Kidney (tissue), 14 donors: ENCODE measurements around the gene TDRD6. TPM values are rescaled to one million over a fixed set of nuclear protein-coding genes. Genes with fewer than 3 reads are reported as not detected.
"Not testable (repeated sequence)": the region's sequence is repeated elsewhere in the genome, so short reads cannot be mapped to it uniquely, and the experiment has no call there.

Source experiments
- DNase-seq, 5 donors: peaks; one replicate each; pipeline ENCODE4 v3.0.0-alpha.2; 2013 to 2020
- FAIRE-seq: peaks from 2 replicates; lab custom pipeline; 2012; peaks lifted over from hg19 to GRCh38; lab: Jason Lieb, UNC
- H3K27ac ChIP-seq, 2 donors: one replicate each; pipeline ENCODE4 v1.7.0; 2013; ENCODE audit warnings: low read depth in 2 of 2, low read length in 2 of 2, inconsistent platforms in 1 of 2
- H3K27me3 ChIP-seq: one replicate; pipeline ENCODE4 v1.7.1; 2013; ENCODE audit warnings: low read length, inconsistent platforms; ENCODE audit not compliant: control insufficient read depth, insufficient read depth
- H3K36me3 ChIP-seq, 3 donors: one replicate each; pipeline versions ENCODE4 v1.7.0 to v1.7.1; 2013; ENCODE audit warnings: low read length in 3 of 3, control low read depth in 1 of 3, inconsistent platforms in 1 of 3; ENCODE audit not compliant: insufficient read depth in 3 of 3, control insufficient read depth in 2 of 3
- H3K4me1 ChIP-seq, 3 donors: one replicate each; pipeline versions ENCODE4 v1.7.0 to v1.7.1; 2013; ENCODE audit warnings: low read length in 3 of 3, inconsistent platforms in 1 of 3, low read depth in 1 of 3; ENCODE audit not compliant: control insufficient read depth in 2 of 3, insufficient read depth in 2 of 3
- H3K4me3 ChIP-seq, 3 donors: one replicate each; pipeline versions ENCODE4 v1.7.0 to v1.8.1; 2013; ENCODE audit warnings: low read length in 3 of 3, control low read depth in 1 of 3, inconsistent platforms in 1 of 3
- H3K9ac ChIP-seq, 3 donors: one replicate each; pipeline versions ENCODE4 v1.7.0 to v1.7.1; 2013; ENCODE audit warnings: low read length in 3 of 3, control low read depth in 1 of 3, inconsistent platforms in 1 of 3
- H3K9me3 ChIP-seq, 3 donors: one replicate each; pipeline versions ENCODE4 v1.7.0 to v1.7.1; 2013; ENCODE audit warnings: low read length in 3 of 3, control low read depth in 1 of 3, inconsistent platforms in 1 of 3; ENCODE audit not compliant: control insufficient read depth in 2 of 3, insufficient read depth in 1 of 3
- intact Hi-C: fragments of 100-400 bp; cut with DNase I; formaldehyde crosslinking; loops from one replicate; pipeline ENCODE4 v1.11.1; 2022
- polyA plus RNA-seq: library from polyadenylated mRNA; stranded (reverse); fragments of 350-450 nt; fragmentation: Illumina TruSeq; extraction: RNeasy Lipid Tissue Mini Kit (QIAGEN cat#74804); gene quantifications from one replicate; pipeline ENCODE4 v1.2.3, GENCODE V29; 2014; ENCODE audit warnings: low read depth, low replicate concordance; ENCODE audit not compliant: insufficient read depth
- total RNA-seq: library from RNA; stranded (reverse); fragmentation: NEBNext Ultra II Directional; extraction: Animal tissue kit (Norgen Biotek cat#: 25700); gene quantifications from one replicate; pipeline ENCODE4 v1.2.1, GENCODE V29; 2021
- TF ChIP-seq, protein P1 (sequence below): IDR thresholded peaks from 3 replicates; pipeline ENCODE4 v1.5.1; 2012; ENCODE audit warnings: mild to moderate bottlenecking, moderate library complexity, borderline replicate concordance; ENCODE audit not compliant: insufficient read depth; ENCODE audit errors: extremely low read depth
- donor health status: control.
- donor health status: control.
- donor health status: control.
- donor health status: control.
- donor health status: control.
- donor health status: DM: yes; HTN: yes; CAD: no.
- donor health status: Normal renal cell carcinoma (clear cell type).

TDRD6 gene
- total and polyA plus RNA-seq, 2 donors from 2014 or later, result 0.47 to 0.84 TPM

DNA sequence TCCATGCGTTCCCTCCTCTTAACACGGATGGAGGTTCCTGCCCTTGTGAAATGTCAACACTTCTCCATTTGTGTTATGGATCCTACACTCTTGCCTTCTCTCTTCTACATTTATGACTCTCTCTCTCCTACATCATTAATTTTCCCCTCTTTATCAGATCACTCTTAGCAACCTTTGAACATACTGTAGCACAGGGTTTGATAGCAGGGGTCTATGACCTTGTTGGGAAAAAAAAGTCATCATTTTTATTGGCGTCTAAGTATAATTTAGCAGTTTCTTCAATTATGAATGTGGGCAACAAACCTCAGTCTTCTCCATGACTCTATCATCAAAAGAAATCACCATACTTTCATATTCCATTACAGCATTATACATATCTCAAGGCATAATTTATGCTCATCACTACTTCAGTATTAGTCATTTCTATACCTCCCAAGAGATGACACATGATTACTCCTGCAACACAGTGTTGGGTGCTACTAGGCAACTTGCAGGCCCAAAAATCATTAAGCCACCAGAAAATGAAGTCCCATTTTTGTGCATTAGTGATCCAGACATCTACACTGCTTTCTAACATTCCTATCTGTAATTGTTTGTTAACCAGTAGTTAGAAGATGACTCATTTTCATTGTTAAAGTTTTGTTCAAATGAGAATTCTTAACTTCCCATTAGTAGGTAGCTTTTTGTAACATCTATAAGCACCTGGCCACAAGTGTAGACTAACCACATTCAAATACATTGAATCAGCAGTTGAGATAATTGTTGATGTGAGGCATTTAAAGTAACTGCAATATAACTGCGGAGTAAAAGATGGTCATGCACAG lies 44.5 kb upstream of the TDRD6 start:
- no peaks in the 10 kb centered on the region for H3K4me1 ChIP-seq
- H3K9me3 ChIP-seq, result peaks cover 0 to 8% (median 0%) of the 10 kb centered on the region in 3 donors
- H3K9ac ChIP-seq, result no peak overlapping the region
- DNase-seq, result no peak
- no peaks in the 10 kb centered on the region for H3K36me3 ChIP-seq
- TF ChIP-seq, protein P1, sequence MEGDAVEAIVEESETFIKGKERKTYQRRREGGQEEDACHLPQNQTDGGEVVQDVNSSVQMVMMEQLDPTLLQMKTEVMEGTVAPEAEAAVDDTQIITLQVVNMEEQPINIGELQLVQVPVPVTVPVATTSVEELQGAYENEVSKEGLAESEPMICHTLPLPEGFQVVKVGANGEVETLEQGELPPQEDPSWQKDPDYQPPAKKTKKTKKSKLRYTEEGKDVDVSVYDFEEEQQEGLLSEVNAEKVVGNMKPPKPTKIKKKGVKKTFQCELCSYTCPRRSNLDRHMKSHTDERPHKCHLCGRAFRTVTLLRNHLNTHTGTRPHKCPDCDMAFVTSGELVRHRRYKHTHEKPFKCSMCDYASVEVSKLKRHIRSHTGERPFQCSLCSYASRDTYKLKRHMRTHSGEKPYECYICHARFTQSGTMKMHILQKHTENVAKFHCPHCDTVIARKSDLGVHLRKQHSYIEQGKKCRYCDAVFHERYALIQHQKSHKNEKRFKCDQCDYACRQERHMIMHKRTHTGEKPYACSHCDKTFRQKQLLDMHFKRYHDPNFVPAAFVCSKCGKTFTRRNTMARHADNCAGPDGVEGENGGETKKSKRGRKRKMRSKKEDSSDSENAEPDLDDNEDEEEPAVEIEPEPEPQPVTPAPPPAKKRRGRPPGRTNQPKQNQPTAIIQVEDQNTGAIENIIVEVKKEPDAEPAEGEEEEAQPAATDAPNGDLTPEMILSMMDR, result no peak
- FAIRE-seq, result no peak
- intact Hi-C loops, result no loop called here
- H3K27ac ChIP-seq, result no peak overlapping the region
- H3K4me3 ChIP-seq, result no peak overlapping the region
- no peaks in the 10 kb centered on the region for H3K27me3 ChIP-seq

DNA sequence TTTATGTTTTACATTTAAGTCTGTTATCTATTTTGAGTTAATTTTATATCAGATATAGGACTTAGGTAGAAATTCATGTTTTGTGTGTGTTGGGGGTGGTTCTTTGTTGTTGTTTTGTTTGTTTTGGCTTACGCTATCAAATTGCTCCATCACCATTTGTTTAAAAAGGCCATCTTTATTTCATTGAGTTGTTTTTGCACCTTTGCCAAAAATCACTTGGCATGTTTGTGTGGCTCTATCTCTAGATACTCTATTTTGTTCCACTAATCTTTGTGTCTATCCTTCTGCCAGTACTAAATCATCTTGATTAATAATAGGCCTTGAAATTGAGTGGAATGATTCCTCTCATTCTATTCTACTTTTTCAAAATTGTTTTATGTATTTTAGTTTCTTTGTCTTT lies 42.4 kb upstream of the TDRD6 start:
- Histone ChIP-seq H3K27ac (no peak overlapping the region), H3K9ac (no peak overlapping the region), H3K4me1 (no peaks in the 10 kb centered on the region), H3K36me3 (no peaks in the 10 kb centered on the region), H3K4me3 (no peak overlapping the region), H3K9me3 (peaks cover 0 to 8% (median 0%) of the 10 kb centered on the region in 3 donors), H3K27me3 (no peaks in the 10 kb centered on the region)
- no peak for FAIRE-seq
- intact Hi-C loops, result no loop called here
- DNase-seq, result no peak
- TF ChIP-seq, protein P1, result no peak

DNA sequence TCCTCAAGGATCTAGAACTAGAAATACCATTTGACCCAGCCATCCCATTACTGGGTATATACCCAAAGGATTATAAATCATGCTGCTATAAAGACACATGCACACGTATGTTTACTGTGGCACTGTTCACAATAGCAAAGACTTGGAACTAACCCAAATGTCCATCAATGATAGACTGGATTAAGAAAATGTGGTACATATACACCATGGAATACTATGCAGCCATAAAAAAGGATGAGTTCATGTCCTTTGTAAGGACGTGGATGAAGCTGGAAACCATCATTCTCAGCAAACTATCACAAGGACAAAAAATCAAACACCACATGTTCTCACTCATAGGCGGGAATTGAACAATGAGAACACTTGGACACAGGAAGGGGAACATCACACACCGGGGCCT lies 39.6 kb upstream of the TDRD6 start:
- H3K4me3 ChIP-seq, intact Hi-C loops, DNase-seq, H3K4me1 ChIP-seq, H3K27me3 ChIP-seq, H3K27ac ChIP-seq, H3K9me3 ChIP-seq, FAIRE-seq, H3K9ac ChIP-seq, H3K36me3 ChIP-seq: not testable (repeated sequence)

DNA sequence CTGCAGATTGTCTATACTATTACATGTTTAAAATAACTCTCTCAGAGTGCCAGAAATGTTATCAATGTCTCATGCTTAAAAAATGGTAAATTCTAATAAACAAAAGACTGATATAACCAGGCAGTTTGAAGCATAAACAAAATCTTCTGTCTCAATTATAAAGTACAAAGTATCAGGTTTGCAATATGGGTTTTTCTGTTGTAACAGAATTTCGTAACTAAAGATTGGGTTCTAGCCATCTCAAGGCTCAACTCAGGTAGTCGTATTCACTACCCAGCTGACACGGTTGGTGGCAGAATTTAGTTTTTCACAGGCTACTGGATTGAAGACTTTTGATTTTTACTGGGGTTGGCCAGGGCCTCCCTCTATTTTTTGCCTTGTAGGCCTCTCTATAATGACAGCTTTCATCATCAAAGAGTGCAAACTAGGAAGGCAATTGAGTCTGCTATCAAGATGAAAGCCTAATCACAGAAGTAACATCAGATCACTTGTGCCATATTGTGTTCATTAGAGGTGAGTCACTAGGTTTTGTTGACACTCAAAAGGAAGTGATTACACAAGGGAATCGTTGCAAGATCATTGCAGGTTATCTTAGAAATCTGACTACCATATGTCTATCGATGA lies 38.7 kb upstream of the TDRD6 start:
- no peak overlapping the region for H3K9ac ChIP-seq
- H3K4me3 ChIP-seq, result no peak overlapping the region
- no peak for DNase-seq
- H3K9me3 ChIP-seq, result peaks cover 0 to 8% (median 0%) of the 10 kb centered on the region in 3 donors
- TF ChIP-seq, protein P1, result no peak
- H3K36me3 ChIP-seq, result no peaks in the 10 kb centered on the region
- H3K4me1 ChIP-seq, result peaks cover 0 to 4% (median 0%) of the 10 kb centered on the region in 3 donors
- FAIRE-seq, result no peak
- H3K27me3 ChIP-seq, result no peaks in the 10 kb centered on the region
- no peak overlapping the region for H3K27ac ChIP-seq
- intact Hi-C loops, result no loop called here
